Measurements from ENCODE around the gene ADARB2. TPM values are rescaled to one million over a fixed set of nuclear protein-coding genes. Genes with fewer than 3 reads are reported as not detected.

Gene ADARB2
- not detected in 2 replicates for total RNA-seq

GRCh38 chr10:1737222-1738061 is at the start of gene ADARB2:
TSS of gene ADARB2 (minus strand) at chr10:1737525.

